A549 (cell line): Measurements from ENCODE around the gene NHERF1.

Experiments
- CTCF ChIP-seq: fragments of >200 bp; sonication (Bioruptor Twin); formaldehyde crosslinking; IDR thresholded peaks from 3 replicates; pipeline ENCODE4 v1.5.1; 2016
- JUNB ChIP-seq: fragments of >200 bp; sonication (Bioruptor Twin); formaldehyde crosslinking; IDR thresholded peaks from 2 replicates; pipeline ENCODE4 v1.6.1; 2016
- POLR2A ChIP-seq: IDR thresholded peaks from 2 replicates; pipeline ENCODE4 v1.6.1; 2012; ENCODE audit warnings: mild to moderate bottlenecking, low read length
- RCOR1 ChIP-seq: fragments of 150-350 bp; IDR thresholded peaks from 2 replicates; pipeline ENCODE4 v1.6.1; 2014; ENCODE audit warnings: antibody characterized with exemption, low read length, low read depth
- USF2 ChIP-seq: fragments of 450-650 bp; IDR thresholded peaks from 2 replicates; pipeline ENCODE4 v1.6.1; 2014; ENCODE audit warnings: antibody characterized with exemption

GRCh38 chr17:74740173-74740572, 8.3 kb upstream of the NHERF1 start:
- TF ChIP-seq POLR2A (no peak), RCOR1 (no peak), USF2 (no peak), JUNB (no peak), CTCF (no peak)
